SK-N-SH treated with all-trans-retinoic acid at 6 μM for 48 hours (cell line): ENCODE measurements around the gene CHL1.

Experiments
- ATAC-seq: fragments of 200-7000 bp; cut with Tn5 transposase; 3 replicates; pipeline ENCODE4 v1.9.1; 2020; ENCODE audit warnings: mild to moderate bottlenecking, moderate library complexity
- BACH2 ChIP-seq: fragments of 250-450 bp; sonication (Bioruptor Pico); IDR thresholded peaks from 2 replicates; pipeline ENCODE4 v1.9.0; 2021; ENCODE audit warnings: mild to moderate bottlenecking, borderline replicate concordance
- ESRRG ChIP-seq: fragments of 250-450 bp; sonication (Bioruptor Pico); IDR thresholded peaks from 2 replicates; pipeline ENCODE4 v1.6.1; 2021; ENCODE audit warnings: mild to moderate bottlenecking
- GLIS3 ChIP-seq: fragments of 250-450 bp; sonication (Bioruptor Pico); IDR thresholded peaks from 2 replicates; pipeline ENCODE4 v1.5.0; 2020; ENCODE audit warnings: mild to moderate bottlenecking, moderate library complexity
- ISL1 ChIP-seq: fragments of 250-450 bp; sonication (Bioruptor Pico); IDR thresholded peaks from 2 replicates; pipeline ENCODE4 v2.1.2; 2022; ENCODE audit warnings: mild to moderate bottlenecking, moderate library complexity
- PPARA ChIP-seq: fragments of 250-450 bp; sonication (Bioruptor Pico); IDR thresholded peaks from 2 replicates; pipeline ENCODE4 v1.5.0; 2020; ENCODE audit warnings: mild to moderate bottlenecking, borderline replicate concordance
- RARB ChIP-seq: fragments of 250-450 bp; sonication (Bioruptor Pico); IDR thresholded peaks from 2 replicates; pipeline ENCODE4 v1.8.0; 2021; ENCODE audit warnings: mild to moderate bottlenecking, moderate library complexity
- SNAI2 ChIP-seq: fragments of 250-450 bp; sonication (Bioruptor Pico); IDR thresholded peaks from 2 replicates; pipeline ENCODE4 v1.5.0; 2020; ENCODE audit warnings: mild to moderate bottlenecking, moderate library complexity
- TCF4 ChIP-seq: fragments of 250-450 bp; sonication (Bioruptor Pico); IDR thresholded peaks from 2 replicates; pipeline ENCODE4 v1.8.0; 2021; ENCODE audit warnings: mild to moderate bottlenecking, moderate library complexity, borderline replicate concordance
- TOX ChIP-seq: fragments of 250-450 bp; sonication (Bioruptor Pico); IDR thresholded peaks from 2 replicates; pipeline ENCODE4 v1.8.0; 2021; ENCODE audit warnings: mild to moderate bottlenecking, moderate library complexity, borderline replicate concordance
- ZC3H10 ChIP-seq: fragments of 250-450 bp; sonication (Bioruptor Pico); IDR thresholded peaks from 2 replicates; pipeline ENCODE4 v1.5.1; 2021; ENCODE audit warnings: mild to moderate bottlenecking, moderate library complexity
- ZFP3 ChIP-seq: fragments of 250-450 bp; sonication (Bioruptor Pico); IDR thresholded peaks from 2 replicates; pipeline ENCODE4 v1.5.0; 2020; ENCODE audit warnings: mild to moderate bottlenecking, moderate library complexity
- ZFP30 ChIP-seq: fragments of 450-650 bp; formaldehyde crosslinking; IDR thresholded peaks from 2 replicates; pipeline ENCODE4 v1.5.0; 2022; ENCODE audit warnings: mild to moderate bottlenecking, moderate library complexity
- ZNF70 ChIP-seq: fragments of 450-650 bp; formaldehyde crosslinking; IDR thresholded peaks from 2 replicates; pipeline ENCODE4 v1.5.0; 2020; ENCODE audit warnings: mild to moderate bottlenecking, moderate library complexity
- TF ChIP-seq, protein P1 (sequence below): fragments of 250-450 bp; sonication (Bioruptor Pico); IDR thresholded peaks from 2 replicates; pipeline ENCODE4 v1.8.0; 2021; ENCODE audit warnings: low read depth, mild to moderate bottlenecking, moderate library complexity, borderline replicate concordance
- TF ChIP-seq, protein P2 (sequence below): fragments of 250-450 bp; sonication (Bioruptor Pico); IDR thresholded peaks from 2 replicates; pipeline ENCODE4 v1.5.1; 2021; ENCODE audit warnings: mild to moderate bottlenecking, moderate library complexity
- TF ChIP-seq, protein P3 (sequence below): fragments of 250-450 bp; sonication (Bioruptor Pico); IDR thresholded peaks from 2 replicates; pipeline ENCODE4 v1.8.0; 2020; ENCODE audit warnings: mild to moderate bottlenecking, moderate library complexity, borderline replicate concordance
- TF ChIP-seq, protein P4 (sequence below): fragments of 250-450 bp; sonication (Bioruptor Pico); IDR thresholded peaks from 2 replicates; pipeline ENCODE4 v1.5.1; 2020; ENCODE audit warnings: low read depth, mild to moderate bottlenecking, moderate library complexity
- TF ChIP-seq, protein P5 (sequence below): fragments of 250-450 bp; sonication (Bioruptor Pico); IDR thresholded peaks from 2 replicates; pipeline ENCODE4 v1.5.0; 2020; ENCODE audit warnings: mild to moderate bottlenecking, moderate library complexity

The CHL1 gene

DNA sequence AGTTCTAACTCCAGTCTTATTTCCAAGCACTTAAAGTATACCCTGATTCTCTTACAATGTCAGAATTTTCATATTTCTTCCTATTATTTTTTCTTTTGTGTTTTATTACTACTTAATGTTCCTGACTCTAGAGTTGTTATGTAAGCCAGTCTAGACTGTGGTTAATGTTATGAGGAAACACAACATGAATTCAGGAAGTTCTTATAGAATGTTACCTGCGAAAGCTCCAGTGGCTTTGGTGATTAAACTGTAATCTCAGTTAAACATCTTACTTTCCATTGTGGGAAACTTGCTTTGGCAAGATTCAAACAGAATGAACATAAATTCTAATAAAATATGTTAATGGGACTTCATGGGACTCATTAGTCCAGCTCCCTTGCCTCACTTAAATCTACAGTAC, 36.6 kb upstream of the CHL1 start:
- ATAC-seq: no peak
- TF ChIP-seq SNAI2 (CRISPR knock-in tag) (no peak), ZC3H10 (no peak), RARB (CRISPR knock-in tag) (no peak), ZFP3 (CRISPR knock-in tag) (no peak), ZNF70 (CRISPR knock-in tag) (no peak), ISL1 (no peak), TCF4 (no peak), TOX (CRISPR knock-in tag) (no peak), ESRRG (no peak), PPARA (CRISPR knock-in tag) (no peak), BACH2 (no peak)
- TF ChIP-seq, protein P1, sequence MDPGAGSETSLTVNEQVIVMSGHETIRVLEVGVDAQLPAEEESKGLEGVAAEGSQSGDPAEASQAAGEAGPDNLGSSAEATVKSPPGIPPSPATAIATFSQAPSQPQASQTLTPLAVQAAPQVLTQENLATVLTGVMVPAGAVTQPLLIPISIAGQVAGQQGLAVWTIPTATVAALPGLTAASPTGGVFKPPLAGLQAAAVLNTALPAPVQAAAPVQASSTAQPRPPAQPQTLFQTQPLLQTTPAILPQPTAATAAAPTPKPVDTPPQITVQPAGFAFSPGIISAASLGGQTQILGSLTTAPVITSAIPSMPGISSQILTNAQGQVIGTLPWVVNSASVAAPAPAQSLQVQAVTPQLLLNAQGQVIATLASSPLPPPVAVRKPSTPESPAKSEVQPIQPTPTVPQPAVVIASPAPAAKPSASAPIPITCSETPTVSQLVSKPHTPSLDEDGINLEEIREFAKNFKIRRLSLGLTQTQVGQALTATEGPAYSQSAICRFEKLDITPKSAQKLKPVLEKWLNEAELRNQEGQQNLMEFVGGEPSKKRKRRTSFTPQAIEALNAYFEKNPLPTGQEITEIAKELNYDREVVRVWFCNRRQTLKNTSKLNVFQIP: no peak
- TF ChIP-seq, protein P2, sequence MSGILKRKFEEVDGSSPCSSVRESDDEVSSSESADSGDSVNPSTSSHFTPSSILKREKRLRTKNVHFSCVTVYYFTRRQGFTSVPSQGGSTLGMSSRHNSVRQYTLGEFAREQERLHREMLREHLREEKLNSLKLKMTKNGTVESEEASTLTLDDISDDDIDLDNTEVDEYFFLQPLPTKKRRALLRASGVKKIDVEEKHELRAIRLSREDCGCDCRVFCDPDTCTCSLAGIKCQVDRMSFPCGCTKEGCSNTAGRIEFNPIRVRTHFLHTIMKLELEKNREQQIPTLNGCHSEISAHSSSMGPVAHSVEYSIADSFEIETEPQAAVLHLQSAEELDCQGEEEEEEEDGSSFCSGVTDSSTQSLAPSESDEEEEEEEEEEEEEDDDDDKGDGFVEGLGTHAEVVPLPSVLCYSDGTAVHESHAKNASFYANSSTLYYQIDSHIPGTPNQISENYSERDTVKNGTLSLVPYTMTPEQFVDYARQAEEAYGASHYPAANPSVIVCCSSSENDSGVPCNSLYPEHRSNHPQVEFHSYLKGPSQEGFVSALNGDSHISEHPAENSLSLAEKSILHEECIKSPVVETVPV: no peak
- TF ChIP-seq, protein P3, sequence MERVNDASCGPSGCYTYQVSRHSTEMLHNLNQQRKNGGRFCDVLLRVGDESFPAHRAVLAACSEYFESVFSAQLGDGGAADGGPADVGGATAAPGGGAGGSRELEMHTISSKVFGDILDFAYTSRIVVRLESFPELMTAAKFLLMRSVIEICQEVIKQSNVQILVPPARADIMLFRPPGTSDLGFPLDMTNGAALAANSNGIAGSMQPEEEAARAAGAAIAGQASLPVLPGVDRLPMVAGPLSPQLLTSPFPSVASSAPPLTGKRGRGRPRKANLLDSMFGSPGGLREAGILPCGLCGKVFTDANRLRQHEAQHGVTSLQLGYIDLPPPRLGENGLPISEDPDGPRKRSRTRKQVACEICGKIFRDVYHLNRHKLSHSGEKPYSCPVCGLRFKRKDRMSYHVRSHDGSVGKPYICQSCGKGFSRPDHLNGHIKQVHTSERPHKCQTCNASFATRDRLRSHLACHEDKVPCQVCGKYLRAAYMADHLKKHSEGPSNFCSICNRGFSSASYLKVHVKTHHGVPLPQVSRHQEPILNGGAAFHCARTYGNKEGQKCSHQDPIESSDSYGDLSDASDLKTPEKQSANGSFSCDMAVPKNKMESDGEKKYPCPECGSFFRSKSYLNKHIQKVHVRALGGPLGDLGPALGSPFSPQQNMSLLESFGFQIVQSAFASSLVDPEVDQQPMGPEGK: no peak

DNA sequence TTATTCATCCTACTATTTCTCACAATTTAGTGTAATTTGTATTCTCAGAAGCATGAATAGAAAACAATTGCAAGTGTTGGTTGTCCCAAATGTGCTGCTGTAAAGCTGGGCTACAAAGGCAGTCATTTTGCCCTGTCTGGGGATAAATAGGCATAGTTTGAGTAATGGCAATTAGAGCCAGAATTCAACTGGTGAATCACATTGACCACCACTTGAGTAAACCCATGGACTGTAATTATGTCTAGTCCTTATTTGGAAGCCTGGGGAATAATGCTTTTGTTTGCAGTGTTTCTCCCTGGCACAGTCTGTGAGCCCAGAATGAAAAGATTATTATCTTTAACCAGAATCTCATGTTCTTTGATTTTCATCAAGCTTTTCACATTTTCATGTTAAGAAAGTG, 30.5 kb upstream of the CHL1 start:
- ATAC-seq: no peak
- TF ChIP-seq ESRRG (no peak), TOX (CRISPR knock-in tag) (no peak), ZFP30 (CRISPR knock-in tag) (no peak), SNAI2 (CRISPR knock-in tag) (no peak), PPARA (CRISPR knock-in tag) (no peak), ZC3H10 (no peak), TCF4 (no peak), BACH2 (no peak), ZFP3 (CRISPR knock-in tag) (no peak)
- TF ChIP-seq, protein P4, sequence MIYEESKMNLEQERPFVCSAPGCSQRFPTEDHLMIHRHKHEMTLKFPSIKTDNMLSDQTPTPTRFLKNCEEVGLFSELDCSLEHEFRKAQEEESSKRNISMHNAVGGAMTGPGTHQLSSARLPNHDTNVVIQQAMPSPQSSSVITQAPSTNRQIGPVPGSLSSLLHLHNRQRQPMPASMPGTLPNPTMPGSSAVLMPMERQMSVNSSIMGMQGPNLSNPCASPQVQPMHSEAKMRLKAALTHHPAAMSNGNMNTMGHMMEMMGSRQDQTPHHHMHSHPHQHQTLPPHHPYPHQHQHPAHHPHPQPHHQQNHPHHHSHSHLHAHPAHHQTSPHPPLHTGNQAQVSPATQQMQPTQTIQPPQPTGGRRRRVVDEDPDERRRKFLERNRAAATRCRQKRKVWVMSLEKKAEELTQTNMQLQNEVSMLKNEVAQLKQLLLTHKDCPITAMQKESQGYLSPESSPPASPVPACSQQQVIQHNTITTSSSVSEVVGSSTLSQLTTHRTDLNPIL (CRISPR knock-in tag): no peak
- TF ChIP-seq, protein P2: no peak
- TF ChIP-seq, protein P5, sequence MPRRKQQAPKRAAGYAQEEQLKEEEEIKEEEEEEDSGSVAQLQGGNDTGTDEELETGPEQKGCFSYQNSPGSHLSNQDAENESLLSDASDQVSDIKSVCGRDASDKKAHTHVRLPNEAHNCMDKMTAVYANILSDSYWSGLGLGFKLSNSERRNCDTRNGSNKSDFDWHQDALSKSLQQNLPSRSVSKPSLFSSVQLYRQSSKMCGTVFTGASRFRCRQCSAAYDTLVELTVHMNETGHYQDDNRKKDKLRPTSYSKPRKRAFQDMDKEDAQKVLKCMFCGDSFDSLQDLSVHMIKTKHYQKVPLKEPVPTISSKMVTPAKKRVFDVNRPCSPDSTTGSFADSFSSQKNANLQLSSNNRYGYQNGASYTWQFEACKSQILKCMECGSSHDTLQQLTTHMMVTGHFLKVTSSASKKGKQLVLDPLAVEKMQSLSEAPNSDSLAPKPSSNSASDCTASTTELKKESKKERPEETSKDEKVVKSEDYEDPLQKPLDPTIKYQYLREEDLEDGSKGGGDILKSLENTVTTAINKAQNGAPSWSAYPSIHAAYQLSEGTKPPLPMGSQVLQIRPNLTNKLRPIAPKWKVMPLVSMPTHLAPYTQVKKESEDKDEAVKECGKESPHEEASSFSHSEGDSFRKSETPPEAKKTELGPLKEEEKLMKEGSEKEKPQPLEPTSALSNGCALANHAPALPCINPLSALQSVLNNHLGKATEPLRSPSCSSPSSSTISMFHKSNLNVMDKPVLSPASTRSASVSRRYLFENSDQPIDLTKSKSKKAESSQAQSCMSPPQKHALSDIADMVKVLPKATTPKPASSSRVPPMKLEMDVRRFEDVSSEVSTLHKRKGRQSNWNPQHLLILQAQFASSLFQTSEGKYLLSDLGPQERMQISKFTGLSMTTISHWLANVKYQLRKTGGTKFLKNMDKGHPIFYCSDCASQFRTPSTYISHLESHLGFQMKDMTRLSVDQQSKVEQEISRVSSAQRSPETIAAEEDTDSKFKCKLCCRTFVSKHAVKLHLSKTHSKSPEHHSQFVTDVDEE (CRISPR knock-in tag): no peak

DNA sequence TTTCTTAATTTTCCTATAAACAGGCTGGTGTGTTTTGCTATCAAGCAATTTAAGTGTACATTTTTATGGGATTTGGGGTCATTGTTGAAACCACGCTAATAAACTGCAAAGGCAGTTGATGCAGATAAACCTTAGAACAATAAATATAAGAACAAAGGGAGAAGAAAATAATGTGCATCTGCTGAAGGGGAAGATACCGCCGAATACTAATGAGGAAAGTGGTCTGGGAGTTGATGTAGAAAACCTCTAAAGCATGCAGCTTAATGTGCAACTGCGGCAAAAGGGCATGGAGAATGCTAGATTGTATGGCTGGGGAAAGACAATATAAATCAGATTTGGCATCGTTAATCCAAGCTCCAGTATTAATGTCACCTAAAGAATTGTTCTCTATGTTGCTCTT, 29.8 kb upstream of the CHL1 start:
- TF ChIP-seq, protein P3: no peak
- no peak for TF ChIP-seq GLIS3 (CRISPR knock-in tag)
- TF ChIP-seq, protein P1: no peak
- TF ChIP-seq ZC3H10: no peak
- TF ChIP-seq ZFP3 (CRISPR knock-in tag): no peak
- TF ChIP-seq, protein P5 (CRISPR knock-in tag): no peak
- ATAC-seq: no peak
